Liver (tissue), 9 donors: ENCODE results near the gene SLC12A8. TPM values are rescaled to one million over a fixed set of nuclear protein-coding genes. Genes with fewer than 3 reads are reported as not detected.

Experiments
- DNase-seq: peaks from one replicate; pipeline ENCODE4 v3.0.0-alpha.2; 2017; ENCODE audit warnings: low spot score
- H3K27ac ChIP-seq, 2 donors: one replicate each; pipeline ENCODE4 v1.7.0; 2013; ENCODE audit warnings: inconsistent platforms in 2 of 2, low read length in 2 of 2, control low read depth in 1 of 2, low read depth in 1 of 2, mild to moderate bottlenecking in 1 of 2
- H3K27me3 ChIP-seq, 4 donors: one replicate each; pipeline versions ENCODE4 v1.6.1 to v1.7.0; 2013; ENCODE audit warnings: low read length in 3 of 4, inconsistent platforms in 1 of 4, mild to moderate bottlenecking in 1 of 4, moderate library complexity in 1 of 4; ENCODE audit not compliant: control insufficient read depth in 4 of 4, insufficient read depth in 4 of 4
- H3K36me3 ChIP-seq, 4 donors: one replicate each; pipeline versions ENCODE4 v1.6.1 to v1.7.0; 2013; ENCODE audit warnings: low read length in 3 of 4, mild to moderate bottlenecking in 3 of 4, low read depth in 1 of 4, moderate library complexity in 1 of 4; ENCODE audit not compliant: control insufficient read depth in 4 of 4, insufficient read depth in 3 of 4
- H3K4me1 ChIP-seq, 4 donors: one replicate each; pipeline versions ENCODE4 v1.6.1 to v1.7.0; 2013; ENCODE audit warnings: low read length in 3 of 4, mild to moderate bottlenecking in 3 of 4, moderate library complexity in 1 of 4; ENCODE audit not compliant: control insufficient read depth in 4 of 4, insufficient read depth in 4 of 4
- H3K4me3 ChIP-seq, 3 donors: one replicate each; pipeline versions ENCODE4 v1.6.1 to v1.7.0; 2013; ENCODE audit warnings: low read length in 3 of 3, control low read depth in 1 of 3, low read depth in 1 of 3, mild to moderate bottlenecking in 1 of 3
- H3K9ac ChIP-seq, 2 donors: one replicate each; pipeline ENCODE4 v1.7.0; 2013; ENCODE audit warnings: low read length in 2 of 2, mild to moderate bottlenecking in 2 of 2, moderate library complexity in 2 of 2, control low read depth in 1 of 2, low read depth in 1 of 2
- H3K9me3 ChIP-seq, 4 donors: one replicate each; pipeline versions ENCODE4 v1.6.1 to v1.7.0; 2013; ENCODE audit warnings: low read length in 3 of 4; ENCODE audit not compliant: control insufficient read depth in 4 of 4
- EGR1 ChIP-seq, 2 donors: IDR thresholded peaks; 2 replicates each; pipeline ENCODE4 v1.6.1; 2016 to 2018; ENCODE audit warnings: antibody characterized with exemption in 2 of 2, low read depth in 2 of 2
- FOXA2 ChIP-seq: IDR thresholded peaks from 2 replicates; pipeline ENCODE4 v1.6.1; 2016; ENCODE audit warnings: antibody characterized with exemption
- HNF4A ChIP-seq, 2 donors: conservative IDR thresholded peaks; 2 replicates each; pipeline ENCODE4 v1.6.1; 2016; ENCODE audit warnings: antibody characterized with exemption in 2 of 2, mild to moderate bottlenecking in 2 of 2
- NR2F2 ChIP-seq: IDR thresholded peaks from 2 replicates; pipeline ENCODE4 v1.6.1; 2016; ENCODE audit warnings: antibody characterized with exemption
- SP1 ChIP-seq: IDR thresholded peaks from 2 replicates; pipeline ENCODE4 v1.6.1; 2018; ENCODE audit warnings: antibody characterized with exemption, mild to moderate bottlenecking
- TAF1 ChIP-seq: conservative IDR thresholded peaks from 2 replicates; pipeline ENCODE4 v1.6.1; 2016; ENCODE audit warnings: antibody characterized with exemption, mild to moderate bottlenecking
- WGBS: extraction: QIAGEN DNeasy Blood & Tissue Kit; methylation state at CpG from one replicate; pipeline ENCODE4 v1.1.7; 2013; 5-methylcytosine and 5-hydroxymethylcytosine counted together
- polyA plus RNA-seq, 2 donors: library from polyadenylated mRNA; stranded (reverse) in 1 of 2; unstranded in 1 of 2; fragments of 200-250 nt in 1 of 2; fragments of >200 nt in 1 of 2; fragmentation: Nextera tagmentation in 1 of 2; extraction: Ambion mirVana in 1 of 2; gene quantifications; one replicate each; pipeline versions ENCODE4 v1.2.1 to v1.2.3, GENCODE V29; 2013 to 2015
- total RNA-seq, 2 donors: library from RNA; depleted of rRNA; stranded (reverse); fragments of >200 nt; gene quantifications; one replicate each; pipeline ENCODE4 v1.2.3, GENCODE V29; 2014
- TF ChIP-seq, protein P1 (sequence below): IDR thresholded peaks from 2 replicates; pipeline ENCODE4 v1.6.1; 2016; ENCODE audit warnings: antibody characterized with exemption, mild to moderate bottlenecking
- TF ChIP-seq, protein P2 (sequence below): fragments of 150-350 bp; IDR thresholded peaks from 2 replicates; pipeline ENCODE4 v1.5.1; 2017; ENCODE audit warnings: improper control_type of control experiment, low read depth, low read length; ENCODE audit not compliant: missing input control
- TF ChIP-seq, protein P3 (sequence below): IDR thresholded peaks from 2 replicates; pipeline ENCODE4 v1.6.1; 2016; ENCODE audit warnings: antibody characterized with exemption
- TF ChIP-seq, protein P4 (sequence below): IDR thresholded peaks from 2 replicates; pipeline ENCODE4 v1.6.1; 2016; ENCODE audit warnings: antibody characterized with exemption
- TF ChIP-seq, protein P5 (sequence below): IDR thresholded peaks from 2 replicates; pipeline ENCODE4 v1.6.1; 2016; ENCODE audit warnings: antibody characterized with exemption
- donor health status: healthy.
- donor health status: healthy.
- donor health status: healthy.
- donor health status: healthy.
- donor health status: healthy.

The SLC12A8 gene
- total and polyA plus RNA-seq, 4 donors: 2.7 to 20.3 (median 5.5) TPM

DNA sequence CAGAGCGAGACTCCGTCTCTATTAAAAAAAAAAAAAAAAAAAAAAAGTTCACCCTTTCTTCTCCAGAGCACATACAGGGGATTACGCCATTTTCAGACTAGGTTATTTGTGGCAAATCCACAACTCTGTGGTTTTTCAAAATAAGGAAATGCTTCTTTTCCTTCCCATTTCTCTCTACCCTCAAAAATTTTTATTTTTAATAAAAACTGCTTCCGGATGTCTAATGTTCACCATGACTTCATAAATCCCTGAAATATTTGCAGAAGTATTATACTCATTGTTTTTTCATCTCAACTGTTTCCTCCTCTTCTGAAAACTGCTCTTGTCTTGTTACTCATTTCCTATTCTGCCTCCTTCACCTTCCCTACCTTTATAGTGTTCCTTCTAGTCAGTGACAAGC, 45.0 kb upstream of the SLC12A8 start (continued):
- TF ChIP-seq, protein P1, sequence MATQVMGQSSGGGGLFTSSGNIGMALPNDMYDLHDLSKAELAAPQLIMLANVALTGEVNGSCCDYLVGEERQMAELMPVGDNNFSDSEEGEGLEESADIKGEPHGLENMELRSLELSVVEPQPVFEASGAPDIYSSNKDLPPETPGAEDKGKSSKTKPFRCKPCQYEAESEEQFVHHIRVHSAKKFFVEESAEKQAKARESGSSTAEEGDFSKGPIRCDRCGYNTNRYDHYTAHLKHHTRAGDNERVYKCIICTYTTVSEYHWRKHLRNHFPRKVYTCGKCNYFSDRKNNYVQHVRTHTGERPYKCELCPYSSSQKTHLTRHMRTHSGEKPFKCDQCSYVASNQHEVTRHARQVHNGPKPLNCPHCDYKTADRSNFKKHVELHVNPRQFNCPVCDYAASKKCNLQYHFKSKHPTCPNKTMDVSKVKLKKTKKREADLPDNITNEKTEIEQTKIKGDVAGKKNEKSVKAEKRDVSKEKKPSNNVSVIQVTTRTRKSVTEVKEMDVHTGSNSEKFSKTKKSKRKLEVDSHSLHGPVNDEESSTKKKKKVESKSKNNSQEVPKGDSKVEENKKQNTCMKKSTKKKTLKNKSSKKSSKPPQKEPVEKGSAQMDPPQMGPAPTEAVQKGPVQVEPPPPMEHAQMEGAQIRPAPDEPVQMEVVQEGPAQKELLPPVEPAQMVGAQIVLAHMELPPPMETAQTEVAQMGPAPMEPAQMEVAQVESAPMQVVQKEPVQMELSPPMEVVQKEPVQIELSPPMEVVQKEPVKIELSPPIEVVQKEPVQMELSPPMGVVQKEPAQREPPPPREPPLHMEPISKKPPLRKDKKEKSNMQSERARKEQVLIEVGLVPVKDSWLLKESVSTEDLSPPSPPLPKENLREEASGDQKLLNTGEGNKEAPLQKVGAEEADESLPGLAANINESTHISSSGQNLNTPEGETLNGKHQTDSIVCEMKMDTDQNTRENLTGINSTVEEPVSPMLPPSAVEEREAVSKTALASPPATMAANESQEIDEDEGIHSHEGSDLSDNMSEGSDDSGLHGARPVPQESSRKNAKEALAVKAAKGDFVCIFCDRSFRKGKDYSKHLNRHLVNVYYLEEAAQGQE: no peak
- TF ChIP-seq, protein P2, sequence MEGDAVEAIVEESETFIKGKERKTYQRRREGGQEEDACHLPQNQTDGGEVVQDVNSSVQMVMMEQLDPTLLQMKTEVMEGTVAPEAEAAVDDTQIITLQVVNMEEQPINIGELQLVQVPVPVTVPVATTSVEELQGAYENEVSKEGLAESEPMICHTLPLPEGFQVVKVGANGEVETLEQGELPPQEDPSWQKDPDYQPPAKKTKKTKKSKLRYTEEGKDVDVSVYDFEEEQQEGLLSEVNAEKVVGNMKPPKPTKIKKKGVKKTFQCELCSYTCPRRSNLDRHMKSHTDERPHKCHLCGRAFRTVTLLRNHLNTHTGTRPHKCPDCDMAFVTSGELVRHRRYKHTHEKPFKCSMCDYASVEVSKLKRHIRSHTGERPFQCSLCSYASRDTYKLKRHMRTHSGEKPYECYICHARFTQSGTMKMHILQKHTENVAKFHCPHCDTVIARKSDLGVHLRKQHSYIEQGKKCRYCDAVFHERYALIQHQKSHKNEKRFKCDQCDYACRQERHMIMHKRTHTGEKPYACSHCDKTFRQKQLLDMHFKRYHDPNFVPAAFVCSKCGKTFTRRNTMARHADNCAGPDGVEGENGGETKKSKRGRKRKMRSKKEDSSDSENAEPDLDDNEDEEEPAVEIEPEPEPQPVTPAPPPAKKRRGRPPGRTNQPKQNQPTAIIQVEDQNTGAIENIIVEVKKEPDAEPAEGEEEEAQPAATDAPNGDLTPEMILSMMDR: no peak

DNA sequence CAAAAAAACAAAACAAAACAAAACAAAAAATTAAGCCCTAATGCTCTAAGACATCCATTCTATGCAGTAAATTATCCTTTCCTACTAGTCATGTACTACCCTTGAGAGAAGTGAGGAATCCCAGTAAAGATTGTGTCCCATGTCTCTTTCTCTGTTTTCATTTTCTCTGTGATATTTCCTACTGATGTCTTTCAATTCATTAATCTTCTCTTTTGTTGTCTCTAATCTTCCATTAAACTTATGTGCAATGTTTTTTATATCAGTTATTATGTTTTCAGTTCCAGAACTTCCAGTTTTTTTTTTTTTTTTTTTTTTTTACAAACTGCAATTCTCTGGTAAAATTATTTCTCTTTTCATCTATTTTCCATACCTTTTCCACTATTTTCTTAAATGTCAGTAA, 44.1 kb upstream of the SLC12A8 start:
- no peak overlapping the region for H3K4me3 ChIP-seq
- no peak for DNase-seq
- no peak overlapping the region for H3K27ac ChIP-seq
- peaks cover 0 to 6% (median 0%) of the 10 kb centered on the region in 4 donors for H3K36me3 ChIP-seq
- H3K27me3 ChIP-seq: no peaks in the 10 kb centered on the region
- no peaks in the 10 kb centered on the region for H3K9me3 ChIP-seq
- no peaks in the 10 kb centered on the region for H3K4me1 ChIP-seq
- H3K9ac ChIP-seq: no peak overlapping the region
- TF ChIP-seq NR2F2 (no peak), HNF4A (conservative IDR thresholded peaks at IDR 0.05) (no peak)

DNA sequence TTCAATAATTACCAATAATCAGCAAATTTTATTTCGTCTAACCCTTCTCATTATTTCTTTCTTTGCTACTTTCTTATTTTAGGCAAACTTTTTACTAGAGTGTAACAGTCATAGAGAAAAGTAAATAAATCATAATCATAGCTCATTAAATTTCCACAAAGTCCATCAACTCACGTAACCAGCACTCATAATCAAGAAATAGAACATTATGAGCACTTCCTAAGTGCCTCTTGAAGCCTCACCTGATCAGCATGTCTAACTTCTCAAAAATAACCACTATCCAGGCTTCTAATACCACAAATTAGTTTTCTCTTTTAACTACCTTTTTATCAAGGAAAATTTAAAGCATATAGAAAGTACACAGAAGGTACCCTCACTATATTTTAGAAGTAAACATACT, 38.4 kb upstream of the SLC12A8 start:
- H3K36me3 ChIP-seq: peaks cover 0 to 3% (median 0%) of the 10 kb centered on the region in 4 donors
- no peak overlapping the region for H3K4me3 ChIP-seq
- DNase-seq: no peak
- TF ChIP-seq, protein P3, sequence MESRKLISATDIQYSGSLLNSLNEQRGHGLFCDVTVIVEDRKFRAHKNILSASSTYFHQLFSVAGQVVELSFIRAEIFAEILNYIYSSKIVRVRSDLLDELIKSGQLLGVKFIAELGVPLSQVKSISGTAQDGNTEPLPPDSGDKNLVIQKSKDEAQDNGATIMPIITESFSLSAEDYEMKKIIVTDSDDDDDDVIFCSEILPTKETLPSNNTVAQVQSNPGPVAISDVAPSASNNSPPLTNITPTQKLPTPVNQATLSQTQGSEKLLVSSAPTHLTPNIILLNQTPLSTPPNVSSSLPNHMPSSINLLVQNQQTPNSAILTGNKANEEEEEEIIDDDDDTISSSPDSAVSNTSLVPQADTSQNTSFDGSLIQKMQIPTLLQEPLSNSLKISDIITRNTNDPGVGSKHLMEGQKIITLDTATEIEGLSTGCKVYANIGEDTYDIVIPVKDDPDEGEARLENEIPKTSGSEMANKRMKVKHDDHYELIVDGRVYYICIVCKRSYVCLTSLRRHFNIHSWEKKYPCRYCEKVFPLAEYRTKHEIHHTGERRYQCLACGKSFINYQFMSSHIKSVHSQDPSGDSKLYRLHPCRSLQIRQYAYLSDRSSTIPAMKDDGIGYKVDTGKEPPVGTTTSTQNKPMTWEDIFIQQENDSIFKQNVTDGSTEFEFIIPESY: no peak
- no peak for TF ChIP-seq SP1
- no peak for TF ChIP-seq EGR1 (IDR thresholded peaks at IDR 0.05; ENCODE audit: low read depth in 2 of 2)
- TF ChIP-seq, protein P4, sequence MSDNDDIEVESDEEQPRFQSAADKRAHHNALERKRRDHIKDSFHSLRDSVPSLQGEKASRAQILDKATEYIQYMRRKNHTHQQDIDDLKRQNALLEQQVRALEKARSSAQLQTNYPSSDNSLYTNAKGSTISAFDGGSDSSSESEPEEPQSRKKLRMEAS: no peak
- TF ChIP-seq, protein P1: no peak
- TF ChIP-seq HNF4A (conservative IDR thresholded peaks at IDR 0.05): no peak
- no peak for TF ChIP-seq TAF1
- no peak for TF ChIP-seq FOXA2
- TF ChIP-seq, protein P2: no peak
- TF ChIP-seq, protein P5, sequence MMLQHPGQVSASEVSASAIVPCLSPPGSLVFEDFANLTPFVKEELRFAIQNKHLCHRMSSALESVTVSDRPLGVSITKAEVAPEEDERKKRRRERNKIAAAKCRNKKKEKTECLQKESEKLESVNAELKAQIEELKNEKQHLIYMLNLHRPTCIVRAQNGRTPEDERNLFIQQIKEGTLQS: no peak
- H3K9ac ChIP-seq: no peak overlapping the region
- 92% methylated on average over 2 of the region's 2 CpGs for WGBS
- no peaks in the 10 kb centered on the region for H3K9me3 ChIP-seq
- H3K27ac ChIP-seq: no peak overlapping the region
- H3K27me3 ChIP-seq: no peaks in the 10 kb centered on the region
- H3K4me1 ChIP-seq: no peaks in the 10 kb centered on the region
